ENCODE measurements around the gene GPRIN1. TPM values are rescaled to one million over a fixed set of nuclear protein-coding genes. Genes with fewer than 3 reads are reported as not detected.

Gene GPRIN1
- total RNA-seq, 1 experiment from 2014 or later: 16.7 TPM

DNA sequence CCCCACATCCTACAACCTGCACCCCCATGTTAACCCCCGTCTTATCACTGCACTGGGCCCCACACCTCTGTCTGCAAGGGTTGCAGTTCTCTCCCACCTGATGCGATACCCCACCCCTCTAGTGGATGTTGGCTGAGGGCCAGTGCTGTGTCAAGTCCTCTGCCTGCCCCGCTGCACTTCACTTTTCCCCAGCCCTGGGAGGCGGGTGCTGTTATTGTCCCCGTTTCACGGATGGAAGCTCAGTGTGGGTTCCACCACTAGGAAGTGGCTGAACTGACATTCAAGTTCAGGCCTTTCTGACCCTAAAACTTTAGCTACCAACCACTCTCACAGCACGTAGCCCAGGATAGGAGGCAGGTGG, 16.9 kb upstream of the GPRIN1 start:
- TF ChIP-seq, protein P1, sequence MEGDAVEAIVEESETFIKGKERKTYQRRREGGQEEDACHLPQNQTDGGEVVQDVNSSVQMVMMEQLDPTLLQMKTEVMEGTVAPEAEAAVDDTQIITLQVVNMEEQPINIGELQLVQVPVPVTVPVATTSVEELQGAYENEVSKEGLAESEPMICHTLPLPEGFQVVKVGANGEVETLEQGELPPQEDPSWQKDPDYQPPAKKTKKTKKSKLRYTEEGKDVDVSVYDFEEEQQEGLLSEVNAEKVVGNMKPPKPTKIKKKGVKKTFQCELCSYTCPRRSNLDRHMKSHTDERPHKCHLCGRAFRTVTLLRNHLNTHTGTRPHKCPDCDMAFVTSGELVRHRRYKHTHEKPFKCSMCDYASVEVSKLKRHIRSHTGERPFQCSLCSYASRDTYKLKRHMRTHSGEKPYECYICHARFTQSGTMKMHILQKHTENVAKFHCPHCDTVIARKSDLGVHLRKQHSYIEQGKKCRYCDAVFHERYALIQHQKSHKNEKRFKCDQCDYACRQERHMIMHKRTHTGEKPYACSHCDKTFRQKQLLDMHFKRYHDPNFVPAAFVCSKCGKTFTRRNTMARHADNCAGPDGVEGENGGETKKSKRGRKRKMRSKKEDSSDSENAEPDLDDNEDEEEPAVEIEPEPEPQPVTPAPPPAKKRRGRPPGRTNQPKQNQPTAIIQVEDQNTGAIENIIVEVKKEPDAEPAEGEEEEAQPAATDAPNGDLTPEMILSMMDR (conservative IDR thresholded peaks at IDR 0.05; ENCODE audit: low read depth, low read length): no peak
- TF ChIP-seq EZH2 (IDR thresholded peaks at IDR 0.05; ENCODE audit: borderline replicate concordance, low read depth, low read length, poor library complexity, severe bottlenecking): no peak

DNA sequence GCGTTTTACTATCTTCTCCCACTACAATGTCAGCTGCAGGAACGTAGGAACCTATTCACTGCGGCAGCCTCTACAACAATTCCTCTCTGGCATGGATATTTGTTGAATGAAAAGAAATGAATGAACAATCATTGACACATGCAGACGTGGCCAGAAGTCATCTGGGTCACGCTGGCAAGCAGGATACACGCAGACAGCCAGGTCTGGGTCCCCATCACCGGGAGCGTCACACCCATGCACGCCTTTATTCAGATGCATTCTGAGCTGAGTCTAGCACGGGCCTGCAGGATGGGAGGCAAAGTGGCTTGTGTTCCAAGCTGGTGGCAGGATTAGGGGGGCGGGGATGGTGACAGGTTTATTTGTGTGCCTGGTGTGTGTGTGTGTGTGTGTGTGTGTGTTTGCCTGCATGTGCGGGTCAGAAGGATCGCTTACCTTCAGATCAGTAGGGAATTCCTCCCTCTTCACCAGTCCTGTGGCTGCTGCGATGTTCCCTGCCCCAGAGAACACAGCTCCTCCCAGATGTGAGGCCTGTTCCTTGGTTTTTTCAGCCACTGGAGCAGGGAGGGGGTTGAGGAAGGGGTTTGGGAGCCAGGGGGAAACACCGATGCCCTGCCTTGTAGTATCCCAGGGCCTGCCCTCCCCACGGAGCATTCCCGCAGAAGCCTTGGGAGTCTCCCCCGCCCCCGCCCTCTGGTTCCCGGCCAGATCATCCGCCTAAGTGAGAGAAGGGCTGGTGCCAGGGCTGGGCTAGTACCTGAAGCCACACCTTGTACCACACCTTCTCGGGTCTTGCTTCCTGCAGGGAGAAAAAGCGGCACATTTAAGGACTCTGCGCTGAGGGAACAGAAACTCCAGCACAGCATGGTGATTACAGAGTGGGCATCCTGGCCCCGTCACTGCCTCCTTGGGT, 16.3 kb upstream of the GPRIN1 start:
- H3K9me3 ChIP-seq (ENCODE audit: low read depth, low read length, poor library complexity, severe bottlenecking): no peaks in the 10 kb centered on the region
- peaks cover 14% of the 10 kb centered on the region for H3K4me1 ChIP-seq (ENCODE audit: insufficient read depth, low read length, poor library complexity, severe bottlenecking)
- CTCF ChIA-PET: no interaction called here
- POLR2A ChIA-PET (ENCODE audit: low non-redundant PET): no interaction called here
- H3K27ac ChIP-seq (ENCODE audit: low read depth, low read length, poor library complexity, severe bottlenecking): no peak overlapping the region
- no peak for TF ChIP-seq EZH2 (IDR thresholded peaks at IDR 0.05; ENCODE audit: borderline replicate concordance, low read depth, low read length, poor library complexity, severe bottlenecking)
- TF ChIP-seq, protein P1 (conservative IDR thresholded peaks at IDR 0.05; ENCODE audit: low read depth, low read length): no peak
- intact Hi-C loops (cut with micrococcal nuclease; ENCODE audit: unreplicated experiment): no loop called here
- no peak overlapping the region for H3K4me3 ChIP-seq (ENCODE audit: low read depth, low read length, poor library complexity, severe bottlenecking)
- DNase-seq (ENCODE audit: low spot score): no peak
- no peaks in the 10 kb centered on the region for H3K36me3 ChIP-seq (ENCODE audit: insufficient read depth, low read length, poor library complexity, severe bottlenecking)
- BruUV-seq (replicated peaks): no TSS peak
- H3K27me3 ChIP-seq (replicated peaks; ENCODE audit: insufficient read depth, low read depth, low read length, poor library complexity): peaks cover 21% of the 10 kb centered on the region

More for the DNA sequence above, 16.9 kb upstream of the GPRIN1 start:
- intact Hi-C loops (cut with micrococcal nuclease; ENCODE audit: unreplicated experiment): no loop called here
- Histone ChIP-seq H3K4me1 (ENCODE audit: insufficient read depth, low read length, poor library complexity, severe bottlenecking) (peaks cover 14% of the 10 kb centered on the region), H3K4me3 (ENCODE audit: low read depth, low read length, poor library complexity, severe bottlenecking) (no peak overlapping the region), H3K27me3 (replicated peaks; ENCODE audit: insufficient read depth, low read depth, low read length, poor library complexity) (peaks cover 20% of the 10 kb centered on the region), H3K36me3 (ENCODE audit: insufficient read depth, low read length, poor library complexity, severe bottlenecking) (no peaks in the 10 kb centered on the region), H3K9me3 (ENCODE audit: low read depth, low read length, poor library complexity, severe bottlenecking) (no peaks in the 10 kb centered on the region), H3K27ac (ENCODE audit: low read depth, low read length, poor library complexity, severe bottlenecking) (no peak overlapping the region)
- POLR2A ChIA-PET (ENCODE audit: low non-redundant PET): no interaction called here
- CTCF ChIA-PET: no interaction called here
- BruUV-seq (replicated peaks): no TSS peak
- DNase-seq (ENCODE audit: low spot score): no peak

DNA sequence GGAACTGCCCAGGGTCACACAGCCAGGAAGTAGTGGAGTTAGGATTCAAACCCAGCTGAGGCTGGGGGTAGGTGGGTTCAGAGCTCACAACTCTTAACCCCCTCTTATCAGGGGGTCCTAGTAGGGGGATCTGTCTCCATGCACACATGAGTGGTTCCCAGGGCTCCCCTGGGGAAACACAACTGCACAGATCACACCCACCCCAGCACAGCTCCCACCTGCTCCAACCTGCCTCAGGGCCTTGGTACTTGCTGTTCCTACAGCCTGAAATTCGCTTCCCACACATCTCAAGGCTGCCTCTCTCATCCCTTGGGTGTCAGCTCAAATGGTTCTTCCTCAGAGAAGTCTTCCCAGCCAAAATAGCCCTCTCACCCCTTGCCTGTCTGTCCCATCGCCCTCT, 15.6 kb upstream of the GPRIN1 start:
- no peak overlapping the region for H3K27ac ChIP-seq (ENCODE audit: low read depth, low read length, poor library complexity, severe bottlenecking)
- H3K9me3 ChIP-seq (ENCODE audit: low read depth, low read length, poor library complexity, severe bottlenecking): no peaks in the 10 kb centered on the region
- ChIA-PET POLR2A (ENCODE audit: low non-redundant PET) (no interaction called here), CTCF (interaction anchor here (0.6 kb wide), 1 partner anchor 212 kb away, joined by 4 read pairs; no protein-coding TSS in a partner anchor)
- H3K4me1 ChIP-seq (ENCODE audit: insufficient read depth, low read length, poor library complexity, severe bottlenecking): peaks cover 11% of the 10 kb centered on the region
- H3K27me3 ChIP-seq (replicated peaks; ENCODE audit: insufficient read depth, low read depth, low read length, poor library complexity): peaks cover 21% of the 10 kb centered on the region
- BruUV-seq (replicated peaks): no TSS peak
- H3K4me3 ChIP-seq (ENCODE audit: low read depth, low read length, poor library complexity, severe bottlenecking): no peak overlapping the region
- no peak for DNase-seq (ENCODE audit: low spot score)
- TF ChIP-seq, protein P1 (conservative IDR thresholded peaks at IDR 0.05; ENCODE audit: low read depth, low read length): no peak
- TF ChIP-seq EZH2 (IDR thresholded peaks at IDR 0.05; ENCODE audit: borderline replicate concordance, low read depth, low read length, poor library complexity, severe bottlenecking): no peak
- intact Hi-C loops (cut with micrococcal nuclease; ENCODE audit: unreplicated experiment): no loop called here
- H3K36me3 ChIP-seq (ENCODE audit: insufficient read depth, low read length, poor library complexity, severe bottlenecking): no peaks in the 10 kb centered on the region

All from A673 (cell line).